ENCODE results near the gene P3H1. TPM values are rescaled to one million over a fixed set of nuclear protein-coding genes. Genes with fewer than 3 reads are reported as not detected.
"Not testable (repeated sequence)": the region's sequence is repeated elsewhere in the genome, so short reads cannot be mapped to it uniquely, and the experiment has no call there.

The P3H1 gene
- total RNA-seq, 2 experiments from 2014 or later, result 44.1 to 49.9 TPM

DNA sequence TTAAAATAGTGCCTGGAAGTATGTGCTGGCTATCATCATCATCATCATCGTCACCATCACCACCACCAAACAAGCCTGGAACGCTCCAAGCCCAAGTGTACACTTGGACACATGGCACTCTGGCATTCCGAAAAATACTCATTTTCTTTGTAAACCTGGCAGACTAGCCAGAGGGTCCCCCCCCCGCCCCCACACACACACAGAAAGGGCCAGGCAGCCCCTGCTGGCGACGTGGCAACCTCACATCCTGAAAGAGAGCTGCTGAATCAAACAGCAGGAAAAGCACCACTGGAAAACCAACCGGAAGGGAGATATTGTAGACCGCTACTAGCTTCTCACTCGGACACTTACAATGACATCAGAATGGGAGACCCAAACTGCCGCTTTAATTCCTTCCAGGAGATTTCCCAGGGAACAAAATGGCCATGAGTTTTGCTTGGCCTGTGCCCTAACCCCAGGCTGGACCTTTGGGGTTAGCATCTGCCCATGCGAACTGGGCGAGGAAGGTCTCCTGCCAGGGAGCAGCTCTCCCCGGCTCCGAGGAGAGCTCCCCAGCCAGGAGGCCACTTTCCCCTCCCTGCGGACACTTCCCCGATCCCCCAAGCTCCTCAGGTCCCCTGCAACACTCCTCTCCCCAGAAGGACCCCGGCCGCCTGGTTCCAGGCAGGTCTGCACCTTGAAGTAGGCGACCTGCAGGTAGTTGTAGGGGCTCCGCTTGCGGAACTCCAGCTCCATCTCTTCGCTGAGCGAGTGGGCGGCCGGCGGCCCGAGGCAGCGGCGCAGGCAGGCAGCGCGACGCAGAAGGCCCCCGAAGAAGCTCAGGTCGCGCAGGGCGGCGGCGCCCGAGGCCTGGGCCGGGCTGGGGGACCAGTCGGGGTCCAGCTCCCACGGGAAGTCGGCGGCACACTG, 742 bp downstream of the P3H1 start:
- DNase-seq (no peak), ATAC-seq (ENCODE audit: low read depth) (peak; percentile 12)
- Mint-ChIP-seq H3K4me3 (no peak overlapping the region), H3K27me3 (no peaks in the 10 kb centered on the region), H3K27ac (peak overlapping the region; percentile 76), H3K9me3 (no peaks in the 10 kb centered on the region), H3K4me1 (peaks cover 22% of the 10 kb centered on the region), H3K36me3 (peaks cover 16% of the 10 kb centered on the region)
- POLR2A ChIA-PET, result interaction anchor here (0.6 to 3.7 kb wide), 42 partner anchors 8 to 1786 kb away, joined by 3 to 37 read pairs (median 4); partner anchors contain the start of genes CCDC30, CTPS1, ERMAP and KDM4A

DNA sequence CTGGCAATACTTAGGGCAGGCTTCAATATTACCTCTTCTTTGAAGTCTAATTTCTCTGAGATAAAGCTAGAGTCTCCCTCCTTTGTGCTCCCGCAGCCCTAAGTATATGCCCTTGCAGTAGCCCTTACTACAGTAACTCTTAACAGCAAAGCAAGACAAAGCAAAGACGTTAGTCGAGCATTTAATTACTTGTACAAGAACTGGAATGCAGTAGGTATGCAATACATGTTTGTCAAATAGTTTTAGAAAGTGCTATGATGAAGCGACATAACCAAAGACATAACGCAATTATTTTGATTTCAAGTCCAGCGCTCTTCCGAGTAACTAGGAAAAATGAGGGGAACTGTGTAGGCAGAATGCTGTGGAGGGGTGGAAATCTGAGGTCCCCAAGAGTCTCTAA, 1.6 kb downstream of the P3H1 start:
- ATAC-seq (ENCODE audit: low read depth) (no peak), DNase-seq (no peak)
- POLR2A ChIA-PET, result interaction anchor here (1.0 to 3.7 kb wide), 6 partner anchors 7 to 881 kb away, joined by 3 to 37 read pairs (median 32); partner anchors contain the start of genes ERMAP, SVBP, YBX1 and ZNF691
- Mint-ChIP-seq H3K27me3 (no peaks in the 10 kb centered on the region), H3K4me3 (no peak overlapping the region), H3K9me3 (no peaks in the 10 kb centered on the region), H3K4me1 (peaks cover 19% of the 10 kb centered on the region), H3K36me3 (peaks cover 11% of the 10 kb centered on the region), H3K27ac (no peak overlapping the region)

DNA sequence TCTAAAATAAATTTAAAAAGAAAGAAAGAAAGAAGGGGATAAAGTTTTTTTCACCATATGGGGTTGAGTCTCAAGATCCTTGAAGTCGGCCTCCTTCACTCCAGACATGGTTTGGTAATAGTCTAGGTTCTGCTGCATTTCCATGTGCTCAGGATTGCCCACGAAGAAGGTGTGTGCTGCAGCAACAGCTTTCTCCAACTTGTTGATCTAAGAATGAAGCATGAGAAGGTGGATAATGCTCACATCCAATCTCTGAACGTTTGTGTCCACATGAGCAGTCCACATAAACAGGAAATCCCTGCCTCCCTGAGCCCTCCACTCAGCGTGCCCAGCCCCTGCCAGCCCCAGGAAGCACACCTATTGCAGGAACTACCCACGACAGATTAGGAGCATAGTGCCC, 4.6 kb downstream of the P3H1 start:
- ATAC-seq (ENCODE audit: low read depth), result no peak
- H3K4me1 Mint-ChIP-seq, result peaks cover 5% of the 10 kb centered on the region
- peaks cover 6% of the 10 kb centered on the region for H3K36me3 Mint-ChIP-seq
- no peak overlapping the region for H3K4me3 Mint-ChIP-seq
- H3K9me3 Mint-ChIP-seq, result no peaks in the 10 kb centered on the region
- POLR2A ChIA-PET, result interaction anchor here (1.5 kb wide), 1 partner anchor 23 kb away, joined by 3 read pairs; no protein-coding TSS in a partner anchor
- no peaks in the 10 kb centered on the region for H3K27me3 Mint-ChIP-seq
- DNase-seq, result no peak
- H3K27ac Mint-ChIP-seq, result no peak overlapping the region

DNA sequence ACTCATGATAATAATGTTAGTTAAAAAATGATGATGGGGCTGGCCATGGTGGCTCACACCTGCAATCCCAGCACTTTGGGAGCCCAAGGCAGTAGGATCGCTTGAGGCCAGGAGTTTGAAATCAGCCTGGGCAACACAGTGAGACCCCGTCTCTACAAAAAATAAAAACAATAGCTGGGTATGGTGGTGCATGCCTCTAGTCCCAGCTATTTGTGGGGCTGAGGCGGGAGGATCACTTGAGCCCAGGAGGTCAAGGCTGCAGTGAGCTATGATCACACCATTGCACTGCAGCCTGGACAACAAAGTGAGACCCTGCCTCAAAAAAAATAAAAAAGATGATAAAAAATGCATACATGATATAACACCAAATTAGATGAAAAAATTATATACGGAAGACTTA, 5.3 kb downstream of the P3H1 start:
- Mint-ChIP-seq H3K9me3 (no peaks in the 10 kb centered on the region), H3K27ac (no peak overlapping the region), H3K36me3 (peaks cover 9% of the 10 kb centered on the region), H3K27me3 (no peaks in the 10 kb centered on the region), H3K4me3 (no peak overlapping the region), H3K4me1 (peaks cover 5% of the 10 kb centered on the region)
- POLR2A ChIA-PET, result interaction anchor here (1.5 kb wide), 1 partner anchor 24 kb away, joined by 3 read pairs; no protein-coding TSS in a partner anchor
- no peak for ATAC-seq (ENCODE audit: low read depth)
- DNase-seq, result no peak

DNA sequence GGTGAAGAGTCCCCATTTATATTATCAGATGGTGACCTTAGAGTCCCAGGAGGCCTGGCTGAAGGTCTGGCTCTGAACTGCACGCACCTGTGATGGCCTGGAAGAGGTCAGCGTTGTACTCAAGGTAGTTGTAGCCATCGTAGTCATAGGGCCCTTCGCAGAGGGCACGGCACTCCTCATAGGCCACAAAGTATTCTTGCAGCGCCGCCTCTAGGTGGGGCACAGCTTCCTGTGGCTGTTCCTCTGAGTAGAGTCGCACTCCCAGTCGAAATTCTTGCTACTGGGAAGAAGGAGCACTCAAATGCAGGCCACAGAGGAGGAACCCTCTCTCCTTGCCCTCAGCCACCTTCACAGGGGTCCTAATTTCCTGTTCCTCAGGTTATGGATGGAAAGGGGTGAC, 7.7 kb downstream of the P3H1 start:
- DNase-seq, result no peak
- H3K36me3 Mint-ChIP-seq, result peaks cover 24% of the 10 kb centered on the region
- no peaks in the 10 kb centered on the region for H3K27me3 Mint-ChIP-seq
- H3K4me1 Mint-ChIP-seq, result peaks cover 5% of the 10 kb centered on the region
- no peak for ATAC-seq (ENCODE audit: low read depth)
- POLR2A ChIA-PET, result interaction anchor here (2.7 kb wide), 1 partner anchor 8 kb away, joined by 12 read pairs; the partner anchor contains the start of genes C1orf50 and P3H1
- no peak overlapping the region for H3K27ac Mint-ChIP-seq
- H3K9me3 Mint-ChIP-seq, result no peaks in the 10 kb centered on the region
- no peak overlapping the region for H3K4me3 Mint-ChIP-seq

DNA sequence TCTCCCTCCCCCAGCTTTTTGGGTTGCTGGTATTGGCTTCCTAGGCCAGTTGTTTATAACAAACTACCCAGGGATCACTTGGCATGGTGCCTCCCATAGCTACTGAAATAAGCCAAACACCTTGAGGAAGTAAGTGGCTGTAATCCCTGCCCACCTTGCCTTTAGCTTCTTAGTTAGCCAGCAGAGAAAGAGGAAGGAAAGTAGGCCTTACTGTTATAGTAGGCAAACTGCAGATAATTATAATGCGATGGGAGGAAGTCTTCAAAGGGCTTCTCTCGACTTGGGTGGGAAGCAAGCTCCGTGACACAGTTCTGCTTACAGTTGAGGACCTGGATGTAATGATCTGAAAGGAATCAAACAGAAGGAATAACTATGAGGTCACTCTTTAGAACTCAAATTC, 8.2 kb downstream of the P3H1 start:
- Mint-ChIP-seq H3K27ac (no peak overlapping the region), H3K36me3 (peaks cover 27% of the 10 kb centered on the region)

DNA sequence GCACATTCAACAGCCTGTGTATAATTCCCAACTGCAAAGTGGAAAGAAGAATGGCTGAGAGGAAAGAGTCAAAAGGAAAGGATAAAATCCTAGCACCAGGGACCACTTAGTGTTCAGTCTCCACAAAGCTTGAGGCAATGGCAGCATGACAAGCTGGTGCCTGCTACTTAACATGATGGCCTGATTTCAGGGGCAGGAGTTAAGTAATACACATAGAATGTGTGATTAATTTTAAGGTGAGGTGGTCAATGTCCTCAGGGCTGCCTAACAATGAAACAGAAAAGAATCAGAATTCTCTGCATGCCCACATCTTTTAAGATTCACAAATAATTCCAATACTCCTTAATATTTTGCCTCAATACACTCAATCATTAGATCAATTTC, 8.9 kb downstream of the P3H1 start:
- ATAC-seq (ENCODE audit: low read depth) (no peak), DNase-seq (no peak)
- Mint-ChIP-seq H3K27ac (no peak overlapping the region), H3K4me1 (peaks cover 5% of the 10 kb centered on the region), H3K36me3 (peaks cover 29% of the 10 kb centered on the region), H3K4me3 (no peak overlapping the region), H3K27me3 (no peaks in the 10 kb centered on the region), H3K9me3 (no peaks in the 10 kb centered on the region)
- POLR2A ChIA-PET, result interaction anchor here (2.7 kb wide), 1 partner anchor 9 kb away, joined by 12 read pairs; the partner anchor contains the start of genes C1orf50 and P3H1

More for the DNA sequence above, 8.2 kb downstream of the P3H1 start:
- no peaks in the 10 kb centered on the region for H3K27me3 Mint-ChIP-seq
- ATAC-seq (ENCODE audit: low read depth) (no peak), DNase-seq (no peak)
- no peak overlapping the region for H3K4me3 Mint-ChIP-seq
- peaks cover 5% of the 10 kb centered on the region for H3K4me1 Mint-ChIP-seq
- POLR2A ChIA-PET, result interaction anchor here (2.7 kb wide), 1 partner anchor 8 kb away, joined by 12 read pairs; the partner anchor contains the start of genes C1orf50 and P3H1
- no peaks in the 10 kb centered on the region for H3K9me3 Mint-ChIP-seq

DNA sequence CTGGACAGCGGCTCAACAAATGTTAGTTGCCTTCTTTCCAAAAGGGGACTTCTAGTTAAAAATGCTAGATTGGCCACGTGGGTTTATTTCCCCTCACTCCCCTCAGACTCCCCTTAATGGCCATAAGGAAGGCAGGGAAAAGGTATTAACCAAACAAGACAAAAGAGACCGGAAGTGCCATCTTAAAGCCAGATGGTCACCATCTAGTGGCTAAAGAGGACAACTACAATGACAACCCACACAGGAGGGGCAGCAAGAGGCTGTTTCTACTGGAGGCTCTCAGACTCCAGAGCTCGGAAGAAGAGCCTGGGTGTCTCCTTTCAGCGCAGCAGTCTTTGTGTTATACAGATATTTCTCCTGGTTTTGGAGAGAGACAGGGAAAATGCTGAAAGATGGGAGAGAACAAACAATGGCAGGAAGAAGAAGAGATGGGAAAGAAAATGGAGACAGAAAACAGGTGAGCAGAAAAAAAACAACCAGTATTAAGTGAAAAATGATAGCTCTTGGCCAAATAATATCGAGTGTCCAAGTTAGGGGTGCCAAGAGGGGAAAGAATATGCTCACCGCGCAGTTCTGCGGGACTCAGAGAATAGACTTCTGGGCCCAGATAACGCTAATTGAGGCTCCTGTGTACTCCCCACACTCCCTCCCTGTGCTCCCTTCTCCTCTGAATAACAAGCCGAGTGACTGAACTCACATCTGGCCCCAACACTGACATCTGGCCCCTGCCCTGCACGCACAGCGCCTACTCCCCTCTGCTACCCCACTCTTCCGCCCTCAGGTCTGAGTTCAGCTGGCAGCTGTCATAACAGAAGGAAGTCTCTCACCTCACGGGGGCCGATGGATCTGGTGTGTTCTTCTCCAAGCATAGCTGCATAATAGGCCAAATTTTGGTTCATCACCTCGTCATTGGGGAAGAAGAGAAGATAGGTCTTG, 9.6 kb downstream of the P3H1 start:
- Mint-ChIP-seq H3K36me3 (peaks cover 32% of the 10 kb centered on the region), H3K27ac (no peak overlapping the region), H3K4me3 (no peak overlapping the region), H3K4me1 (no peaks in the 10 kb centered on the region), H3K9me3 (no peaks in the 10 kb centered on the region), H3K27me3 (no peaks in the 10 kb centered on the region)
- no peak for ATAC-seq (ENCODE audit: low read depth)
- no peak for DNase-seq
- POLR2A ChIA-PET, result interaction anchor here (2.7 kb wide), 1 partner anchor 9 kb away, joined by 12 read pairs; the partner anchor contains the start of genes C1orf50 and P3H1

DNA sequence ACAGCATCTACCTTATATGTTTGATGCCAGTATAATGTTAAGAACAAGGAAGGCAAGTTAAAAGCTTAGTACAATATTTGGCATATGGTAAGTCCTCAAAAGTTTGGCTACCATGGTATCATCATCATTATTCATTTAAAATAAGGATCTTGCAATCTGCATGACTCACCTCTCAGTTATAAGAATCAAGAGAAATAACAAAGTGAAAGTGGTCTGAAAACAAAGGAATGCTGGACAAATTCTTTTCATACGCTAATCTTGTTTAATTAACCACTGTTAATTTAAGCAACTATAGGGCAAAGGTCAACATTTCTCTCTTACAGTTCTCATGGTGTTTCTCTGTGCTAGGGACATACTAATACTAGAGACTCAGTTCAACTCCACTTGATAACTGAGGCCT, 13.8 kb downstream of the P3H1 start:
- H3K27ac Mint-ChIP-seq, result no peak overlapping the region
- H3K27me3 Mint-ChIP-seq, result no peaks in the 10 kb centered on the region
- no peaks in the 10 kb centered on the region for H3K4me1 Mint-ChIP-seq
- H3K36me3 Mint-ChIP-seq, result peaks cover 50% of the 10 kb centered on the region
- POLR2A ChIA-PET, result interaction anchor here (1.1 kb wide), 1 partner anchor 14 kb away, joined by 3 read pairs; the partner anchor contains the start of genes C1orf50 and P3H1
- no peak overlapping the region for H3K4me3 Mint-ChIP-seq
- no peak for ATAC-seq (ENCODE audit: low read depth)
- no peak for DNase-seq
- H3K9me3 Mint-ChIP-seq, result no peaks in the 10 kb centered on the region

DNA sequence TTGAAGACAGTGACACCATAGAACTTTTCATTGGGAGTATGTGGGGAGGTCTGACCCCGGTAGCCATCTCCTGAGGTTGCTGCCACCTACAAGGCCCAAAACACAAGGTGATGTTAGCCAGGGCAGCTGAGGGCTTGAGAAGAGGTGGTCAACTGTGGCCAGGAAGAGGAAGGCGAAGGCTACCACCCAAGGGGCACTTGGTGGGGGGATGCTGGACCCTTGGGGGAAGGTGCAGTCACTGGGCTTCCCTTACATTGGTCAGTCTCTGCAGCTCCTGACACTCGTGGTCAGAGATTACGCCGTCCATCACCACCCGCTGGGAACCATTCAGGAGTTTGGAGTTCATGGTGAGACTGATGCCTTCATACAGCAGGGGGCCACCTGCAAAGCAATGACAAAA, 14.5 kb downstream of the P3H1 start:
- Mint-ChIP-seq H3K4me1 (no peaks in the 10 kb centered on the region), H3K36me3 (peaks cover 46% of the 10 kb centered on the region), H3K9me3 (no peaks in the 10 kb centered on the region), H3K27me3 (no peaks in the 10 kb centered on the region), H3K27ac (no peak overlapping the region), H3K4me3 (no peak overlapping the region)
- no peak for DNase-seq
- POLR2A ChIA-PET, result interaction anchor here (1.1 kb wide), 1 partner anchor 14 kb away, joined by 3 read pairs; the partner anchor contains the start of genes C1orf50 and P3H1
- no peak for ATAC-seq (ENCODE audit: low read depth)

DNA sequence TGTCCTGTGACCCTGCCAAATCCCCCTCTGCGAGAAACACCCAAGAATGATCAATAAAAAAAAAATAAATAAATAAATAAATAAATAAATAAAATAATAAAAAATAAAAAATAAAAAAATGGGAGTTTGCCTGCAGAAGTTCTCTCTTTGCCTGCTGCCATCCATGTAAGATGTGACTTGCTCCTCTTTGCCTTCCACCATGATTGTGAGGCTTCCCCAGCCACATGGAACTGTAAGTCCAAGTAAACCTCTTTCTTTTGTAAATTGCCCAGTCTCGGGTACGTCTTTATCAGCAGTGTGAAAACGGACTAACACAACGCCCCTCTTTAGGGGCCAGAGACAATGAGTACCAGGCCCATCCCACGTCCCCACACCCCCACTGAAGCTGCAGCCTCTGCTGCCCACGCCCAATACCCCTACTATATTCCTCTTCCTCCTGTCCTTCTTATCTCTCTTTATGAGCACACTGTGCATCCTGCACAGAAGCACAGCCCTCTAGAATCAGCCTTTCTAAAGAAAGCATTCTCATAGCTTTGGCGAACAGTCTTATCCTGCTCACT, 15.2 kb downstream of the P3H1 start:
- POLR2A ChIA-PET; H3K4me3 Mint-ChIP-seq; H3K27me3 Mint-ChIP-seq; H3K27ac Mint-ChIP-seq; H3K9me3 Mint-ChIP-seq; DNase-seq; H3K4me1 Mint-ChIP-seq; ATAC-seq (ENCODE audit: low read depth): not testable (repeated sequence)
- H3K36me3 Mint-ChIP-seq, result peaks cover 43% of the 10 kb centered on the region

DNA sequence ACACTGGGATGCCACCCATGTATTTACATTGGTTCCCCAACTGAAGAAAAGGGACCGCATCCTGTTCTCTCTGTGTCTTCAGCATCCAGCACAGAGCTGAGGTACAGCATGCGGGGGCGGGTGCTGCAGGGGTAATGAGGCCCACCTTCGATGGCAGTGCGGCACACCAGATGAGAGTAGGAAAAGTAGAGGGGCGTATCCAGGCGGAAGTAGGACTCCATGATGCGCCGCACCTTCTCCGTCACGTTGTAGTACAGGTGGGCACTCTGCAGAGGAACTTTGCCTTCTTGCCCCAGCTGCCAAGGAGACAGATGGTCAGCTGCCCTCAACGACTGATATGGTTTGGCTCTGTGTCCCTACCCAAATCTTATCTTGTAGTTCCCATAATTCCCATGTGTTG, 16.8 kb downstream of the P3H1 start:
- H3K4me1 Mint-ChIP-seq, result no peaks in the 10 kb centered on the region
- no peaks in the 10 kb centered on the region for H3K27me3 Mint-ChIP-seq
- DNase-seq, result no peak
- no peak for ATAC-seq (ENCODE audit: low read depth)
- POLR2A ChIA-PET, result interaction anchor here (1.0 kb wide), 1 partner anchor 25 kb away, joined by 4 read pairs; no protein-coding TSS in a partner anchor
- peaks cover 34% of the 10 kb centered on the region for H3K36me3 Mint-ChIP-seq
- H3K4me3 Mint-ChIP-seq, result no peak overlapping the region
- H3K27ac Mint-ChIP-seq, result no peak overlapping the region
- no peaks in the 10 kb centered on the region for H3K9me3 Mint-ChIP-seq
